Neural crest cell (in vitro differentiated cells): ENCODE measurements around the gene IRAK1. TPM values are rescaled to one million over a fixed set of nuclear protein-coding genes. Genes with fewer than 3 reads are reported as not detected.

Experiments
- DNase-seq: peaks from one replicate; pipeline ENCODE4 v3.0.0; 2021; ENCODE audit warnings: low read depth, mixed read lengths, low spot score
- H3K27ac Mint-ChIP-seq: one replicate; pipeline ENCODE4 v1.8.0; 2021; ENCODE audit warnings: mild to moderate bottlenecking, mixed read lengths; ENCODE audit not compliant: unreplicated experiment
- H3K27me3 Mint-ChIP-seq: 2 replicates; pipeline ENCODE4 v1.8.0; 2021; ENCODE audit warnings: low read depth, mild to moderate bottlenecking, mixed read lengths
- H3K36me3 Mint-ChIP-seq: 2 replicates; pipeline ENCODE4 v1.8.0; 2021; ENCODE audit warnings: low read depth, mild to moderate bottlenecking, mixed read lengths
- H3K4me1 Mint-ChIP-seq: 2 replicates; pipeline ENCODE4 v1.8.0; 2021; ENCODE audit warnings: mixed read lengths
- H3K4me3 Mint-ChIP-seq: one replicate; pipeline ENCODE4 v1.8.0; 2021; ENCODE audit warnings: mild to moderate bottlenecking, mixed read lengths
- H3K9me3 Mint-ChIP-seq: 2 replicates; pipeline ENCODE4 v1.8.0; 2021; ENCODE audit warnings: mixed read lengths
- total RNA-seq: library from RNA; stranded (reverse); gene quantifications from 2 replicates; pipeline ENCODE4 v1.2.1, GENCODE V29; 2021
- TF ChIP-seq, protein P1 (sequence below): fragments of 200-600 bp; sonication (generic); conservative IDR thresholded peaks from 2 replicates; pipeline ENCODE4 v1.5.0; 2021; ENCODE audit warnings: antibody characterized with exemption, mild to moderate bottlenecking

The IRAK1 gene
- total RNA-seq, 1 donor from 2014 or later = 127 TPM

- H3K36me3 Mint-ChIP-seq = no peaks in the 10 kb centered on the region
- TF ChIP-seq, protein P1, sequence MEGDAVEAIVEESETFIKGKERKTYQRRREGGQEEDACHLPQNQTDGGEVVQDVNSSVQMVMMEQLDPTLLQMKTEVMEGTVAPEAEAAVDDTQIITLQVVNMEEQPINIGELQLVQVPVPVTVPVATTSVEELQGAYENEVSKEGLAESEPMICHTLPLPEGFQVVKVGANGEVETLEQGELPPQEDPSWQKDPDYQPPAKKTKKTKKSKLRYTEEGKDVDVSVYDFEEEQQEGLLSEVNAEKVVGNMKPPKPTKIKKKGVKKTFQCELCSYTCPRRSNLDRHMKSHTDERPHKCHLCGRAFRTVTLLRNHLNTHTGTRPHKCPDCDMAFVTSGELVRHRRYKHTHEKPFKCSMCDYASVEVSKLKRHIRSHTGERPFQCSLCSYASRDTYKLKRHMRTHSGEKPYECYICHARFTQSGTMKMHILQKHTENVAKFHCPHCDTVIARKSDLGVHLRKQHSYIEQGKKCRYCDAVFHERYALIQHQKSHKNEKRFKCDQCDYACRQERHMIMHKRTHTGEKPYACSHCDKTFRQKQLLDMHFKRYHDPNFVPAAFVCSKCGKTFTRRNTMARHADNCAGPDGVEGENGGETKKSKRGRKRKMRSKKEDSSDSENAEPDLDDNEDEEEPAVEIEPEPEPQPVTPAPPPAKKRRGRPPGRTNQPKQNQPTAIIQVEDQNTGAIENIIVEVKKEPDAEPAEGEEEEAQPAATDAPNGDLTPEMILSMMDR = no peak
- peaks cover 2% of the 10 kb centered on the region for H3K9me3 Mint-ChIP-seq
- peaks cover 4% of the 10 kb centered on the region for H3K4me1 Mint-ChIP-seq
- H3K4me3 Mint-ChIP-seq = no peak overlapping the region
- no peaks in the 10 kb centered on the region for H3K27me3 Mint-ChIP-seq
- H3K27ac Mint-ChIP-seq = no peak overlapping the region
- DNase-seq = no peak
Observed at GRCh38 chrX:153993079-153993478, 26.6 kb downstream of the IRAK1 start.

GRCh38 chrX:153992180-153992579, 27.5 kb downstream of the IRAK1 start:
- TF ChIP-seq, protein P1 = no peak
- Mint-ChIP-seq H3K4me3 (no peak overlapping the region), H3K36me3 (no peaks in the 10 kb centered on the region), H3K4me1 (peaks cover 4% of the 10 kb centered on the region), H3K27ac (no peak overlapping the region), H3K9me3 (peaks cover 2% of the 10 kb centered on the region), H3K27me3 (no peaks in the 10 kb centered on the region)
- no peak for DNase-seq

DNA sequence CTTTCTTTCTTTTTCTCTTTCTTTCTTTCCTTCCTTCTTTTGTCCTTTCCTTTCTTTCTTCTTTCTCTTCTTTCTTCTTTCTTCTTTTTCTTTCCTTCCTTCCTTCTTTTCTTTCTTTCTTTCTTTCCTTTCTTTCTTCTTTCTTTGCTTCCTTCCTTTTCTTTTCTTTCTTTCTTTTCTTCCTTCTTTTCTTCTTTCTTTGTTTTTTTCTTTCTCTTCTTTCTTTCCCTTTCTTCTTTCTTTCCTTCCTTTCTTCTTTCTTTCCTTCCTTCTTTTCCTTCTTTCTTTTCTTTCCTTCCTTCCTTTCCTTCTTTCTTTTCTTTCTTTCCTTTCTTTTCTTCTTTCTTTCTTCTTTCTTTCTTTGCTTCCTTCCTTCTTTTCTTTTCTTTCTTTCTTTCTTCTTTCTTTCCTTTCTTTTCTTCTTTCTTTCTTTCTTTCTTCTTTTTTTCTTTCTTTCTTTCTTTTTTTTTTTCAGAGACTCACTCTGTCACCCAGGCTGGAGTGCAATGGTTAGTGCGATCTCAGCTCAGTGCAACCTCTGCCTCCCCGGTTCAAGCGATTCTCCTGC, 28.6 kb downstream of the IRAK1 start:
- no peak overlapping the region for H3K27ac Mint-ChIP-seq
- peaks cover 2% of the 10 kb centered on the region for H3K9me3 Mint-ChIP-seq
- H3K27me3 Mint-ChIP-seq = no peaks in the 10 kb centered on the region
- H3K4me3 Mint-ChIP-seq = no peak overlapping the region
- peaks cover 4% of the 10 kb centered on the region for H3K4me1 Mint-ChIP-seq
- TF ChIP-seq, protein P1 = no peak
- DNase-seq = no peak
- no peaks in the 10 kb centered on the region for H3K36me3 Mint-ChIP-seq

DNA sequence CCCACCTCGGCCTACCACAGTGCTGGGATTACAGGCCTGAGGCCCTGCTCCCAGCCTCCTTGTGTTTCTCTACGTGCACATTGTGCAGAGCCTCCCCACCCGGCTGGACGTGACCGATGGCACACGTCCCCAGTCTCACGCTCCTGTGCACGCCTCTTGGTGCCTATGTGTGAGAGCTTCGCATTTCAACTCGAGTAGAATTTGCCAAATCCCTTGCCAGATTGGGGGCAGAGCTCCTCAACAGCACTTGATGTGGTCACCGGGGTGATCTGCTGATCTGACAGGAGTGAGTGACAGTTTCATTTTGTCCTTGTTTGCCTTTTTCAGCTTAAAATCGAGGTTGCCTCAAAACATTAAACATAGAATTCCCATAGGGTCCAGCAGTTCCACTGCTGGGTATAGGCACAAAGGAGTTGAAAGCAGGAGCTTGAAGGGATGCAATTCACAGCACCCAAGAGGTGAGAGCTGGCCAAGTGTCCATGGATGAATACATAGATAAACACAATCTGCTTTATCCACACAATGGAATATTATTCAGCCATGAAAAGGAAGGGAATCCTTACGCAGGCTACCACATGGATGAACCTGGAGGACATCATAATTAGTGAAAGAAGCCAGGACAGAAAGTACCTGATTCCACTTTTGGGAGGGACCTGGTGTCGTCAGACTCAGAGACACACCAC, 29.6 kb downstream of the IRAK1 start:
- no peaks in the 10 kb centered on the region for H3K9me3 Mint-ChIP-seq
- no peak for DNase-seq
- TF ChIP-seq, protein P1 = no peak
- no peaks in the 10 kb centered on the region for H3K36me3 Mint-ChIP-seq
- H3K4me3 Mint-ChIP-seq = no peak overlapping the region
- no peak overlapping the region for H3K27ac Mint-ChIP-seq
- H3K4me1 Mint-ChIP-seq = peaks cover 4% of the 10 kb centered on the region
- no peaks in the 10 kb centered on the region for H3K27me3 Mint-ChIP-seq

GRCh38 chrX:153988493-153988892, 31.2 kb downstream of the IRAK1 start:
- no peak for DNase-seq
- H3K4me1 Mint-ChIP-seq = peaks cover 4% of the 10 kb centered on the region
- no peak overlapping the region for H3K4me3 Mint-ChIP-seq
- H3K27ac Mint-ChIP-seq = no peak overlapping the region
- no peaks in the 10 kb centered on the region for H3K27me3 Mint-ChIP-seq
- no peaks in the 10 kb centered on the region for H3K36me3 Mint-ChIP-seq
- TF ChIP-seq, protein P1 = no peak
- H3K9me3 Mint-ChIP-seq = no peaks in the 10 kb centered on the region
